ENCODE results near the gene SHISA5. TPM values are rescaled to one million over a fixed set of nuclear protein-coding genes. Genes with fewer than 3 reads are reported as not detected.
"Not testable (repeated sequence)": the region's sequence is repeated elsewhere in the genome, so short reads cannot be mapped to it uniquely, and the experiment has no call there.

SHISA5 gene, protein sequence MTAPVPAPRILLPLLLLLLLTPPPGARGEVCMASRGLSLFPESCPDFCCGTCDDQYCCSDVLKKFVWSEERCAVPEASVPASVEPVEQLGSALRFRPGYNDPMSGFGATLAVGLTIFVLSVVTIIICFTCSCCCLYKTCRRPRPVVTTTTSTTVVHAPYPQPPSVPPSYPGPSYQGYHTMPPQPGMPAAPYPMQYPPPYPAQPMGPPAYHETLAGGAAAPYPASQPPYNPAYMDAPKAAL
- total RNA-seq: 231 and 248 TPM in 2 replicates

DNA sequence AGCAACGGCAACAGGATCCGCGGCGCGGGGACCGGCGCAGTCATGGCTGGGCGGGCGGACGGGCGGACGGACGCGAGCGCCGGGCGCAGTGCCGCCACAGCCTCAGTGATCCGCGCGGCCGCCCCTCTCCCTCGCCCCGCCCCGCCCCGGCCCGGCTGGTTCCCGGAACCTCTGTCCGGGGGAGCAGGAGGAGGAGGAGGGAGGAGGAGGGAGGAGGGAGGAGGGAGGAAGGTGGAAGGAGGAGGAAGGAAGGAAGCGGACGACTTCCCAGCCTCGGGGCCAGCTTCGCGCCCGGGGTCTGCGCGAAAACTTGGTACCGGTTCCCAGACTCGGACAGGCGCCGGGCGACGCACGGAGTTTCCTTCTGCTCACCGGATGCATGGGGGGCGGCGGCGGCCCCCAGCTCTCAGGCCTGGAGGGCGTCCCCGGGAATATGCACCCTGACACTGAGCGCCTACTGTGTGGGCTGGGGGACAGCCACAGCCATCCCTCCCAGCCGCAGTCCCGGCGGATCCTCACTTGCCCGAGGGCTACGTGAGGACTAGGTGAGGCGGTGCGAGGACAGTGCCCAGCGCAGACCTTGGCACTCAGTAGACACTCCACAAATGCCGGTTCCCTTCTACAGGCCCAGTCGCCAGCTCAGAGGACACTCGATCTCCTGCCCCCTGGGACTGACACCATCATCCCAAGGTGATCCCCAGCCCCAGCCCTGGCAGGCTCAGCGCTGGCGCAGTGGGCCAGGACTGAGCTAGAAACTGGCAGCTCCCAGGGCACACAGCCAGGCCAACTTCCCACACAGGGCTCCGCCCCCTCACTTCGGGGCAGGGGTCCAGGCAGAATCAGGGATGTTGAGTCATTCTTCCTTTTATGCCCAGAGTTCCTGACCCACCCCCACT lies at the start of gene SHISA5:
SHISA5 (minus strand) TSS at position 124 of the 896 bp plus-strand sequence; CDS start at position 44, 80 bp downstream.
- H3K27me3 ChIP-seq (ENCODE audit: control insufficient read depth, insufficient read depth, low read length): no peaks in the 10 kb centered on the region
- TF ChIP-seq, protein P1, sequence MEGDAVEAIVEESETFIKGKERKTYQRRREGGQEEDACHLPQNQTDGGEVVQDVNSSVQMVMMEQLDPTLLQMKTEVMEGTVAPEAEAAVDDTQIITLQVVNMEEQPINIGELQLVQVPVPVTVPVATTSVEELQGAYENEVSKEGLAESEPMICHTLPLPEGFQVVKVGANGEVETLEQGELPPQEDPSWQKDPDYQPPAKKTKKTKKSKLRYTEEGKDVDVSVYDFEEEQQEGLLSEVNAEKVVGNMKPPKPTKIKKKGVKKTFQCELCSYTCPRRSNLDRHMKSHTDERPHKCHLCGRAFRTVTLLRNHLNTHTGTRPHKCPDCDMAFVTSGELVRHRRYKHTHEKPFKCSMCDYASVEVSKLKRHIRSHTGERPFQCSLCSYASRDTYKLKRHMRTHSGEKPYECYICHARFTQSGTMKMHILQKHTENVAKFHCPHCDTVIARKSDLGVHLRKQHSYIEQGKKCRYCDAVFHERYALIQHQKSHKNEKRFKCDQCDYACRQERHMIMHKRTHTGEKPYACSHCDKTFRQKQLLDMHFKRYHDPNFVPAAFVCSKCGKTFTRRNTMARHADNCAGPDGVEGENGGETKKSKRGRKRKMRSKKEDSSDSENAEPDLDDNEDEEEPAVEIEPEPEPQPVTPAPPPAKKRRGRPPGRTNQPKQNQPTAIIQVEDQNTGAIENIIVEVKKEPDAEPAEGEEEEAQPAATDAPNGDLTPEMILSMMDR (IDR thresholded peaks at IDR 0.05; ENCODE audit: insufficient read depth, low read length, poor library complexity, severe bottlenecking): no peak
- H3K36me3 ChIP-seq (ENCODE audit: control insufficient read depth, insufficient read depth, low read length): peaks cover 1% of the 10 kb centered on the region
- peak within 1 kb of the TSS; percentile 78 for H3K4me3 ChIP-seq (ENCODE audit: low read depth, low read length)
- DNase-seq (ENCODE audit: low read depth): no peak

DNA sequence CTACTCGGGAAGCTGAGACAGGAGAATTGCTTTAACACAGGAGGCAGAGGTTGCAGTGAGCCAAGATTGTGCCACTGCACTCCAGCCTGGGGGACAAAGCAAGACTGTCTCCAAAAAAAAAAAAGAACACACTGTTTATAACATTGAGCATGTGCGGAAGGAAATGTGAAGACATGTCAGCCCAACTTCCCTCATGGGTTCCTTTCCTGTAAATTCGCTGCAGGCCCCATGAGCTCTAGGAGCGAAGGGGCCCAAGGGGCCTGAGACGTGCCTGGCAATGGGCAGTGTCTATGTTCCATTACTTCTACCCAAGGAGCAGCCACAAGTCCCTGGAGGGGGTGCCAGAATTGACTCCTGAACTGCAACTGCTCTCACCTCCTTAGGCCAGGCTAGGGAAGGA lies 49.4 kb upstream of the SHISA5 start:
- no peak for DNase-seq (ENCODE audit: low read depth)
- peaks cover 1% of the 10 kb centered on the region for H3K36me3 ChIP-seq (ENCODE audit: control insufficient read depth, insufficient read depth, low read length)
- TF ChIP-seq, protein P1 (IDR thresholded peaks at IDR 0.05; ENCODE audit: insufficient read depth, low read length, poor library complexity, severe bottlenecking): no peak
- H3K27me3 ChIP-seq (ENCODE audit: control insufficient read depth, insufficient read depth, low read length): no peaks in the 10 kb centered on the region
- H3K4me3 ChIP-seq (ENCODE audit: low read depth, low read length): no peak overlapping the region

DNA sequence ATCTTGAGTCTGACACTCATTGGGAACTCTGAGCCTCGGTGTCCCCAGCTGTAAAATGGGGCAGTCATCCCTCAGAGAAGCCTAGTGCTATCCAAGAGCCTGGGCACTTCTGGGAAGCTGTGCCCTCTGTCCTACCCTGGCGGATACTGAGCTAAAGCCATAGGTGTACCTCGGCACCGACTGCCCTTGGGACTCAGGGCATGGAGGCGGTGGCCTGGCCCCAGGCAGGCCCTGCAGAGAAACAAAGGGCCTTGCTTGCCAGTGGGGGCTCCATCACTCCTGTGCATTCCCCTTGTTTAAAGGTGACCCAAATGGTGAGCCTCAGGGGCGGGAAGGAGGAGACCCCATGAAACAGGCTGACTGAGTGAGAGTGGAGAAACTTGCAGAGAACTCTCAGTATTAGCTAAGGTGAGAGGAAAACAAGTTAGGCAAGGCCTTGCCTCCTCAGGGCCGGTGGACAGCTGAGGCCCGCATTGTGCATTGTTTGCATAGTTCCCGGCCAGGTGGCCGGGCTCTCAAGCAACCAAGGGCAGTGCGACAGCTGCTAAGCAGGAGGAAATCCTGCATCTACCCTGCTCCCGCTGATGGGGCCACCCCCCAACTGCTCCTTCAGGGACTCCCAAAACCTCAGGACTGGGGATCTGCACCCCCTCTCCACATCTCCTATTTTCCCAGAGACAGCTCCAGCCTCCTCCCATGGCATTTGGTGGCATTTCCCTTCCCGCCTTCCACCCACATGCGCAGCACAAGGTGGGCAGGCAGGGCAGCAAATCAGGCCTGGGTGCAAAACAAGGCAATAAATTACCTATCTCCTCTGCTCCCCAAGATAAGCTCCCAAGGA lies 48.4 kb upstream of the SHISA5 start:
- TF ChIP-seq, protein P1 (IDR thresholded peaks at IDR 0.05; ENCODE audit: insufficient read depth, low read length, poor library complexity, severe bottlenecking): no peak

DNA sequence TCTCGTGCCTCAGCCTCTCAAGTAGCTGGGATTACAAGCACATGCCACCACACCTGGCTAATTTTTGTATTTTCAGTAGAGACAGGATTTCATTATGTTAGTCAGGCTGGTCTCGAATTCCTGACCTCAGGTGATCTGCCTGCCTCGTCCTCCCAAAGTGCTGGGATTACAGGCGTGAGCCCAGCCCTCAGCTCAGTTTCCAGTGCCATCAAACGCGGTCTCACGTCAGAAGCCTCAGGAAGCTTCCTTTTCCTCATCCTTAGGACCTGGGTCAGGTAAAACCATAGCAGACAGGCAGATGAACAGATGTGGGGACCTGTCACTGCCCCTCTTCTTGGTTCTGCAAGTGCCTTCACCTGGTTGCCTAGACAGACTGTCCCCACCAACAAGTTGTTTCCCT lies 47.7 kb upstream of the SHISA5 start:
- H3K27me3 ChIP-seq (ENCODE audit: control insufficient read depth, insufficient read depth, low read length); H3K36me3 ChIP-seq (ENCODE audit: control insufficient read depth, insufficient read depth, low read length); H3K4me3 ChIP-seq (ENCODE audit: low read depth, low read length); DNase-seq (ENCODE audit: low read depth): not testable (repeated sequence)

More for the DNA sequence above, 48.4 kb upstream of the SHISA5 start:
- Histone ChIP-seq H3K36me3 (ENCODE audit: control insufficient read depth, insufficient read depth, low read length) (peaks cover 1% of the 10 kb centered on the region), H3K4me3 (ENCODE audit: low read depth, low read length) (no peak overlapping the region), H3K27me3 (ENCODE audit: control insufficient read depth, insufficient read depth, low read length) (no peaks in the 10 kb centered on the region)
- no peak for DNase-seq (ENCODE audit: low read depth)

DNA sequence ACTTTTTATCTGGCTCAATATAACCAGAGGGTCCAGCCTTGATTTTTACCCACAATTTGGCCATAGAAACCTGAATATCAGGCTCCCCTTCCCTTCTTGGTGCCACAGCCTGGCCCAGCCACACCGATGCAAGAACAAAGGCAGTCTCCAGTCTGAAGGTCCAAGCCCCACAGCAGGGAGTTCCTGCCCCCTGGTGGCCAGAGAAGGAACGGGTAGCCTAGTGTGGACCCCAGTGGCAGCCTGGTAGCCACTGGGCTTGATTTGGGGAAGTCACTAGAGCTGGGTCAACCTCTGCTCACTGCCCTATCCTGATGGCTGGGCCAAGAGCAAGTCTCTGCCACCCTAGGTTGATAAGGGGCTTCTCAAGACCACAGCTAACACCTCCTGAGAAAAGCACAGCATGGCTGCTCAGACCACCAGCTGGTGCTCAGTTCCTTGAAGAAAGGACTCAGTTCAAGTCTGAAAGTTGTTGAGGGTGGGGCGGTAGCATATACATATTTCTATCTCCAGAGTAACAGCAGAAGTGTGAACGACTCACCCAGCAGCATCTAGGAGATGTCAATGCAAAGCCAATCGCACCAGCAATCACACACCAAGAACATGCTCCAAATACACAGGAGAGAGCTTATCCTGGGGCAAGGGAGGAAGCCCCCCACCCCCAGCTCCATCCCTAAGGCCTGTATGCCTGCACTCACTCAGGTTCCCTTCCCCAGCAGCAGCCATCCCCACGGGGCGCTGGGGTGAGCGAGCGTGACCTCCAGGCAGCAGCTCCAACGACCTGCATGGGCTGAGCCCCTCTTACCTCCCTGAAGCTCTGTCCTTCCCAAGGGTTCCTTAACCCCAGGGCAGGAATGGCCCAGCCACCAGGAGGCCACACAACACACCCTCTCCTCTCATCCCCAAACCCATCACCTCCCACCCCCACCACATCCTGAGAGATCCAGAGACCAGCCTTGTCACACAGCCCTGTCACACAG lies 45.0 kb upstream of the SHISA5 start:
- Histone ChIP-seq H3K27me3 (ENCODE audit: control insufficient read depth, insufficient read depth, low read length) (no peaks in the 10 kb centered on the region), H3K36me3 (ENCODE audit: control insufficient read depth, insufficient read depth, low read length) (peaks cover 1% of the 10 kb centered on the region), H3K4me3 (ENCODE audit: low read depth, low read length) (no peak overlapping the region)
- DNase-seq (ENCODE audit: low read depth): no peak
- TF ChIP-seq, protein P1 (IDR thresholded peaks at IDR 0.05; ENCODE audit: insufficient read depth, low read length, poor library complexity, severe bottlenecking): peak; percentile 98
